ENCODE data around the gene PCLO. TPM values are rescaled to one million over a fixed set of nuclear protein-coding genes. Genes with fewer than 3 reads are reported as not detected.

The PCLO gene
- total RNA-seq, 1 experiment from 2014 or later, result 3.1 TPM

DNA sequence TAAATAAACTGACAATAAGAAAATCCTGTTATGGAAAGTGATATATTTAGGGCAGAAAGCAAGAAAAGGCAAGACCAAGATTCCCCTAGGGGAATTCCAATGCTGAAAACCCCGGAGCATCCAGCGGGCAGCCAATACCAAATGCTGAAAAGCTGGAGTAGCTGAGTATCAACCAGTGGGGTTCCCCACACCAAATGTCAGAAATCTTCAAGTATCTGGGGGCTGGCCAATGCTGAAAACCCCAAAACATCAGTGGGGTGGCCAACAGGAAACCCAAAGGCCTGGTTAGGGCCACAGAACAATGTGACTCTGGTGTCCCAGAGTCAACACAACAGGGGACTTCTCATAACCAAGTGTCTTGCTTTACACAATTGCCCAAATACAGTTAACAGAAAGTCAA is 447.3 kb downstream of the PCLO start:
- H3K79me1 ChIP-seq (ENCODE audit: insufficient read depth, low read depth, low read length, poor library complexity, severe bottlenecking), result no peaks in the 10 kb centered on the region
- no peak overlapping the region for H2BK5ac ChIP-seq (ENCODE audit: insufficient read length, low read length)
- Mint-ChIP-seq H3K9me3 (no peaks in the 10 kb centered on the region; a peak in 2 of 5 replicates), H3K27ac (no peak overlapping the region), H3K4me1 (no peaks in the 10 kb centered on the region), H3K4me3 (no peak overlapping the region), H3K27me3 (ENCODE audit: low read depth) (no peaks in the 10 kb centered on the region), H3K36me3 (ENCODE audit: insufficient read depth in 1 of 3, low read depth in 3 of 3) (no peaks in the 10 kb centered on the region)
- H3K56ac ChIP-seq (ENCODE audit: insufficient read length, low read depth, low read length), result no peak overlapping the region
- H2BK12ac ChIP-seq (ENCODE audit: insufficient read length, low read depth, low read length), result no peak overlapping the region
- H3K23ac ChIP-seq (ENCODE audit: insufficient read length, low read depth, low read length), result no peak overlapping the region
- H4K91ac ChIP-seq (ENCODE audit: insufficient read length, low read depth, low read length), result no peak overlapping the region
- no peak overlapping the region for H4K8ac ChIP-seq (replicated peaks; ENCODE audit: insufficient read length, low read depth, low read length)
- H2BK15ac ChIP-seq (ENCODE audit: low read depth, low read length), result no peak overlapping the region
- H2AFZ ChIP-seq (ENCODE audit: low read length), result no peak overlapping the region
- no peak overlapping the region for H3K27ac ChIP-seq (ENCODE audit: insufficient read length, low read depth, low read length)
- no peak overlapping the region for H3K9ac ChIP-seq (ENCODE audit: extremely low read depth, insufficient read length, low read length)
- H2BK120ac ChIP-seq (ENCODE audit: low read depth, low read length, poor library complexity, severe bottlenecking), result no peak overlapping the region
- H2AK5ac ChIP-seq (ENCODE audit: insufficient read length, low read length), result no peak overlapping the region
- H4K5ac ChIP-seq (ENCODE audit: insufficient read length, low read depth, low read length), result no peak overlapping the region
- H3T11ph ChIP-seq (ENCODE audit: low read length), result no peak overlapping the region
- H3K23me2 ChIP-seq (ENCODE audit: insufficient read length, low read depth, low read length, poor library complexity, severe bottlenecking), result no peaks in the 10 kb centered on the region
- DNase-seq, result no peak
- H3K14ac ChIP-seq (ENCODE audit: insufficient read depth, low read length), result no peak overlapping the region
- H3K4me2 ChIP-seq (ENCODE audit: insufficient read depth, insufficient read length, low read length), result no peak overlapping the region
- H4K20me1 ChIP-seq (ENCODE audit: control insufficient read depth, insufficient read depth, insufficient read length), result no peaks in the 10 kb centered on the region
- H3K4ac ChIP-seq (ENCODE audit: low read depth, low read length), result no peak overlapping the region
- no peaks in the 10 kb centered on the region for H3K9me3 ChIP-seq (ENCODE audit: control insufficient read depth, low read depth, low read length)
- TF ChIP-seq, protein P1, sequence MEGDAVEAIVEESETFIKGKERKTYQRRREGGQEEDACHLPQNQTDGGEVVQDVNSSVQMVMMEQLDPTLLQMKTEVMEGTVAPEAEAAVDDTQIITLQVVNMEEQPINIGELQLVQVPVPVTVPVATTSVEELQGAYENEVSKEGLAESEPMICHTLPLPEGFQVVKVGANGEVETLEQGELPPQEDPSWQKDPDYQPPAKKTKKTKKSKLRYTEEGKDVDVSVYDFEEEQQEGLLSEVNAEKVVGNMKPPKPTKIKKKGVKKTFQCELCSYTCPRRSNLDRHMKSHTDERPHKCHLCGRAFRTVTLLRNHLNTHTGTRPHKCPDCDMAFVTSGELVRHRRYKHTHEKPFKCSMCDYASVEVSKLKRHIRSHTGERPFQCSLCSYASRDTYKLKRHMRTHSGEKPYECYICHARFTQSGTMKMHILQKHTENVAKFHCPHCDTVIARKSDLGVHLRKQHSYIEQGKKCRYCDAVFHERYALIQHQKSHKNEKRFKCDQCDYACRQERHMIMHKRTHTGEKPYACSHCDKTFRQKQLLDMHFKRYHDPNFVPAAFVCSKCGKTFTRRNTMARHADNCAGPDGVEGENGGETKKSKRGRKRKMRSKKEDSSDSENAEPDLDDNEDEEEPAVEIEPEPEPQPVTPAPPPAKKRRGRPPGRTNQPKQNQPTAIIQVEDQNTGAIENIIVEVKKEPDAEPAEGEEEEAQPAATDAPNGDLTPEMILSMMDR (conservative IDR thresholded peaks at IDR 0.05), result no peak
- H2BK20ac ChIP-seq (ENCODE audit: low read depth, low read length, poor library complexity, severe bottlenecking), result no peak overlapping the region
- no peaks in the 10 kb centered on the region for H3K27me3 ChIP-seq (ENCODE audit: insufficient read depth, low read length)
- WGBS (ENCODE audit: extremely low coverage, insufficient read length, low lambda C conversion rate), result no CpG with 5 or more reads among the region's 2 CpGs
- no peak overlapping the region for H3K18ac ChIP-seq (ENCODE audit: insufficient read length, low read depth, low read length)
- H3K79me2 ChIP-seq (ENCODE audit: insufficient read depth, low read length), result no peaks in the 10 kb centered on the region
- no peaks in the 10 kb centered on the region for H3K4me1 ChIP-seq (ENCODE audit: insufficient read depth, low read length)
